GM12878 (cell line): ENCODE measurements around the gene DDX55. TPM values are rescaled to one million over a fixed set of nuclear protein-coding genes. Genes with fewer than 3 reads are reported as not detected.
A peak's percentile ranks its signal among the peaks of the same experiment; 100 is the strongest.

Source experiments
- ASH2L ChIP-seq: fragments of 300-600, 200-600 bp; sonication (generic); IDR thresholded peaks from 2 replicates; pipeline ENCODE4 v1.6.1; 2017; ENCODE audit warnings: low read depth, mild to moderate bottlenecking, borderline replicate concordance
- BRCA1 ChIP-seq: IDR thresholded peaks from 2 replicates; pipeline ENCODE4 v1.6.1; 2011; ENCODE audit warnings: low read depth, low read length, improper control_type of control experiment
- CEBPB ChIP-seq, 2 experiments: fragments of 150-350 bp in 1 of 2; IDR thresholded peaks; 2 replicates each; pipeline ENCODE4 v1.6.1; 2012 to 2014; ENCODE audit warnings: low read depth in 2 of 2, low read length in 2 of 2, borderline replicate concordance in 1 of 2, inconsistent platforms in 1 of 2
- CREB1 ChIP-seq: IDR thresholded peaks from 2 replicates; pipeline ENCODE4 v1.6.1; 2012; ENCODE audit warnings: low read depth, mild to moderate bottlenecking, inconsistent platforms
- DPF2 ChIP-seq: fragments of 450-650 bp; IDR thresholded peaks from 2 replicates; pipeline ENCODE4 v1.6.1; 2017; ENCODE audit warnings: mild to moderate bottlenecking
- FOXK2 ChIP-seq: fragments of 450-650 bp; IDR thresholded peaks from 2 replicates; pipeline ENCODE4 v1.6.1; 2017; ENCODE audit warnings: mild to moderate bottlenecking, moderate library complexity
- MYB ChIP-seq: fragments of 150-350 bp; IDR thresholded peaks from 2 replicates; pipeline ENCODE4 v1.6.1; 2014; ENCODE audit warnings: mild to moderate bottlenecking, low read depth, low read length, borderline replicate concordance
- MYC ChIP-seq: IDR thresholded peaks from 2 replicates; pipeline ENCODE4 v1.6.1; 2011; ENCODE audit warnings: mild to moderate bottlenecking, low read length, moderate library complexity, inconsistent platforms; ENCODE audit not compliant: insufficient read depth, insufficient replicate concordance, insufficient read length, severe bottlenecking
- NFXL1 ChIP-seq: fragments of 450-650 bp; IDR thresholded peaks from 2 replicates; pipeline ENCODE4 v1.6.1; 2017; ENCODE audit warnings: antibody characterized with exemption, mild to moderate bottlenecking, borderline replicate concordance
- PKNOX1 ChIP-seq: fragments of 450-650 bp; IDR thresholded peaks from 2 replicates; pipeline ENCODE4 v1.6.1; 2016; ENCODE audit warnings: mild to moderate bottlenecking
- POLR2AphosphoS2 ChIP-seq: IDR thresholded peaks from 2 replicates; pipeline ENCODE4 v1.6.1; 2011; ENCODE audit warnings: low read depth, mild to moderate bottlenecking, low read length, improper control_type of control experiment, moderate library complexity
- POLR2AphosphoS5 ChIP-seq: IDR thresholded peaks from 2 replicates; pipeline ENCODE4 v1.6.1; 2011; ENCODE audit warnings: mild to moderate bottlenecking, low read length, inconsistent platforms
- YBX1 ChIP-seq: fragments of 450-650 bp; IDR thresholded peaks from 2 replicates; pipeline ENCODE4 v1.6.1; 2016; ENCODE audit warnings: antibody characterized with exemption
- ZBTB11 ChIP-seq: fragments of 450-650 bp; formaldehyde crosslinking; IDR thresholded peaks from 2 replicates; pipeline ENCODE4 v1.5.0; 2022; ENCODE audit warnings: mild to moderate bottlenecking, missing genetic modification characterization
- polyA plus RNA-seq, 11 experiments: library from polyadenylated mRNA; depleted of rRNA in 4 of 11; unstranded in 6 of 11; stranded (reverse) in 5 of 11; fragments of >200 nt; fragmentation: Nextera tagmentation in 4 of 11; fragmentation: Illumina TruSeq in 1 of 11; extraction: Ambion mirVana in 4 of 11; extraction: Trizol in 1 of 11; gene quantifications; 1 replicate in 1 of 11; 2 replicates in 10 of 11; pipeline versions ENCODE4 v1.2.1 to v1.2.3, GENCODE V29; 2011 to 2016; ENCODE audit warnings: inconsistent platforms in 2 of 11, missing spikeins in 2 of 11, low read depth in 1 of 11
- total RNA-seq, 4 experiments: library from RNA; depleted of rRNA in 3 of 4; stranded (reverse); fragments of >200 nt in 3 of 4; fragmentation: Illumina TruSeq in 1 of 4; extraction: Trizol in 1 of 4; gene quantifications; 2 replicates each; pipeline versions ENCODE4 v1.2.1 to v1.2.3, GENCODE V29; 2013 to 2021
- TF ChIP-seq, protein P1 (sequence below): IDR thresholded peaks from 2 replicates; pipeline ENCODE4 v1.6.1; 2011; ENCODE audit warnings: low read depth, low read length, improper control_type of control experiment, borderline replicate concordance
- TF ChIP-seq, protein P2 (sequence below): IDR thresholded peaks from 2 replicates; pipeline ENCODE4 v1.6.1; 2012; ENCODE audit warnings: improper control_type of control experiment, low read depth, low read length; ENCODE audit not compliant: insufficient replicate concordance
- TF ChIP-seq, protein P3 (sequence below): IDR thresholded peaks from 2 replicates; pipeline ENCODE4 v1.6.1; 2011; ENCODE audit warnings: borderline replicate concordance, low read depth, mild to moderate bottlenecking, moderate library complexity, mixed read lengths, low read length; ENCODE audit not compliant: insufficient read depth; ENCODE audit errors: extremely low read length

Gene DDX55
- total and polyA plus RNA-seq, 10 of the 15 experiments (the other 5 are each of a cell fraction or from before 2014, with no cell fraction given): 4.5 to 42.4 (median 33.4) TPM

DNA sequence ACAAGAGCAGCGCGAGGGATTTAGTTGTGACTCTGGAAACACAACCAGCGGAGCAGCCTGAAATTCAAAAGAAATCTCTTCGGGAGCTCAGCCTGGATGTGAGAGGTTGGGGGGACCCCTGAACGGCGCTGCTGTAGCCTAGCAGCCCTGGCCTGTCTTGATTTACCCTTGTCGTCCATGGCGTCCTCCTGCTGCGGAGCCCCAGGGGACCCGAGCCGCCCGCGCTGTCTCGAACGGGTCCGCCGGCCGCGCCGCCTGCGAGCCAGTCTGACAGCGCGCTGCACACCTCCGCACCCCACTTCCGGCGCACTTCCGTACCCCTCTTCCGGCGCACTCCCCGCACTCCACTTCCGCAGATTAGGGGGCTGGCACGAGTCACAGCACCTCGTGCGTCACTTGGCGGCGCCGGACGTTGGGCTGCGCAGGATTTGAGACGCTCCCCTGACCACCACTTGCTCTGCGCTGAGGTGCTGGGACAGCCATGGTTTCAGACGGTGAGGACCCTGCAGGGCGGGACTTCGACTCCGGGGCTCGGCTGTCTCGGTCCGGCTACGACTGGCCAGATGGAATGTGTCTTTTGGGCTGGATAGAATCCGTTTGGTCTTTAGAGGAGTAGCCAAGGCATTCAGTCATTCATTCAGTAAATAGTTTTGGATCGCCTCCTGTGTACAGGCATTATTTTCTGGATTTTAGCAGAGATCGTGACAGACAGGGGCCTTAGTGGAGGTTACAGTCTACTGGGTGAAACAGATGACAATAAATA is 31.7 kb downstream of the DDX55 start, which contains the start of the genes EIF2B1 and GTF2H3 (continued):
- TF ChIP-seq, protein P1, sequence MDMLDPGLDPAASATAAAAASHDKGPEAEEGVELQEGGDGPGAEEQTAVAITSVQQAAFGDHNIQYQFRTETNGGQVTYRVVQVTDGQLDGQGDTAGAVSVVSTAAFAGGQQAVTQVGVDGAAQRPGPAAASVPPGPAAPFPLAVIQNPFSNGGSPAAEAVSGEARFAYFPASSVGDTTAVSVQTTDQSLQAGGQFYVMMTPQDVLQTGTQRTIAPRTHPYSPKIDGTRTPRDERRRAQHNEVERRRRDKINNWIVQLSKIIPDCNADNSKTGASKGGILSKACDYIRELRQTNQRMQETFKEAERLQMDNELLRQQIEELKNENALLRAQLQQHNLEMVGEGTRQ: peak; percentile 22
- TF ChIP-seq CEBPB (IDR thresholded peaks at IDR 0.05; ENCODE audit: borderline replicate concordance in 1 of 2, low read depth in 2 of 2, low read length in 2 of 2): no peak
- peak; percentile 74; the same call in 1 of the 2 replicates for TF ChIP-seq FOXK2
- peak; percentile 73; the same call in 1 of the 2 replicates for TF ChIP-seq ASH2L
- TF ChIP-seq ZBTB11: peak; percentile 69
- TF ChIP-seq DPF2: peak; percentile 49; the same call in 1 of the 2 replicates
- peak; percentile 69; the same call in 1 of the 2 replicates for TF ChIP-seq PKNOX1
- peak; percentile 99 for TF ChIP-seq POLR2AphosphoS5
- TF ChIP-seq NFXL1: no peak
- TF ChIP-seq CREB1: peak; percentile 100
- no peak for TF ChIP-seq MYB
- TF ChIP-seq YBX1: no peak
- 0 out of 2 replicates have a peak, but pooled peaks have one; percentile 22 for TF ChIP-seq BRCA1
- TF ChIP-seq, protein P2, sequence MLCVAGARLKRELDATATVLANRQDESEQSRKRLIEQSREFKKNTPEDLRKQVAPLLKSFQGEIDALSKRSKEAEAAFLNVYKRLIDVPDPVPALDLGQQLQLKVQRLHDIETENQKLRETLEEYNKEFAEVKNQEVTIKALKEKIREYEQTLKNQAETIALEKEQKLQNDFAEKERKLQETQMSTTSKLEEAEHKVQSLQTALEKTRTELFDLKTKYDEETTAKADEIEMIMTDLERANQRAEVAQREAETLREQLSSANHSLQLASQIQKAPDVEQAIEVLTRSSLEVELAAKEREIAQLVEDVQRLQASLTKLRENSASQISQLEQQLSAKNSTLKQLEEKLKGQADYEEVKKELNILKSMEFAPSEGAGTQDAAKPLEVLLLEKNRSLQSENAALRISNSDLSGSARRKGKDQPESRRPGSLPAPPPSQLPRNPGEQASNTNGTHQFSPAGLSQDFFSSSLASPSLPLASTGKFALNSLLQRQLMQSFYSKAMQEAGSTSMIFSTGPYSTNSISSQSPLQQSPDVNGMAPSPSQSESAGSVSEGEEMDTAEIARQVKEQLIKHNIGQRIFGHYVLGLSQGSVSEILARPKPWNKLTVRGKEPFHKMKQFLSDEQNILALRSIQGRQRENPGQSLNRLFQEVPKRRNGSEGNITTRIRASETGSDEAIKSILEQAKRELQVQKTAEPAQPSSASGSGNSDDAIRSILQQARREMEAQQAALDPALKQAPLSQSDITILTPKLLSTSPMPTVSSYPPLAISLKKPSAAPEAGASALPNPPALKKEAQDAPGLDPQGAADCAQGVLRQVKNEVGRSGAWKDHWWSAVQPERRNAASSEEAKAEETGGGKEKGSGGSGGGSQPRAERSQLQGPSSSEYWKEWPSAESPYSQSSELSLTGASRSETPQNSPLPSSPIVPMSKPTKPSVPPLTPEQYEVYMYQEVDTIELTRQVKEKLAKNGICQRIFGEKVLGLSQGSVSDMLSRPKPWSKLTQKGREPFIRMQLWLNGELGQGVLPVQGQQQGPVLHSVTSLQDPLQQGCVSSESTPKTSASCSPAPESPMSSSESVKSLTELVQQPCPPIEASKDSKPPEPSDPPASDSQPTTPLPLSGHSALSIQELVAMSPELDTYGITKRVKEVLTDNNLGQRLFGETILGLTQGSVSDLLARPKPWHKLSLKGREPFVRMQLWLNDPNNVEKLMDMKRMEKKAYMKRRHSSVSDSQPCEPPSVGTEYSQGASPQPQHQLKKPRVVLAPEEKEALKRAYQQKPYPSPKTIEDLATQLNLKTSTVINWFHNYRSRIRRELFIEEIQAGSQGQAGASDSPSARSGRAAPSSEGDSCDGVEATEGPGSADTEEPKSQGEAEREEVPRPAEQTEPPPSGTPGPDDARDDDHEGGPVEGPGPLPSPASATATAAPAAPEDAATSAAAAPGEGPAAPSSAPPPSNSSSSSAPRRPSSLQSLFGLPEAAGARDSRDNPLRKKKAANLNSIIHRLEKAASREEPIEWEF: no peak
- peak; percentile 95 for TF ChIP-seq POLR2AphosphoS2
- TF ChIP-seq MYC: peak; percentile 96
- TF ChIP-seq, protein P3, sequence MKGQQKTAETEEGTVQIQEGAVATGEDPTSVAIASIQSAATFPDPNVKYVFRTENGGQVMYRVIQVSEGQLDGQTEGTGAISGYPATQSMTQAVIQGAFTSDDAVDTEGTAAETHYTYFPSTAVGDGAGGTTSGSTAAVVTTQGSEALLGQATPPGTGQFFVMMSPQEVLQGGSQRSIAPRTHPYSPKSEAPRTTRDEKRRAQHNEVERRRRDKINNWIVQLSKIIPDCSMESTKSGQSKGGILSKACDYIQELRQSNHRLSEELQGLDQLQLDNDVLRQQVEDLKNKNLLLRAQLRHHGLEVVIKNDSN: peak; percentile 38
